GM12878 (cell line): ENCODE results near the gene CLSTN2.

ENCODE experiments used
- CEBPB ChIP-seq, 2 experiments: fragments of 150-350 bp in 1 of 2; IDR thresholded peaks; 2 replicates each; pipeline ENCODE4 v1.6.1; 2012 to 2014; ENCODE audit warnings: low read depth in 2 of 2, low read length in 2 of 2, borderline replicate concordance in 1 of 2, inconsistent platforms in 1 of 2
- CTCF ChIP-seq, 3 experiments: IDR thresholded peaks in 2 of 3; conservative IDR thresholded peaks in 1 of 3; 2 replicates each; pipeline ENCODE4 v1.5.1; 2011; ENCODE audit warnings: low read depth in 3 of 3, low read length in 3 of 3, mild to moderate bottlenecking in 3 of 3, control low read depth in 2 of 3, moderate library complexity in 2 of 3, inconsistent platforms in 1 of 3, mixed read lengths in 1 of 3; ENCODE audit not compliant: control insufficient read depth in 2 of 3, insufficient read depth in 1 of 3; ENCODE audit errors: extremely low read depth in 1 of 3
- EP300 ChIP-seq, 2 experiments: fragments of 150-350 bp in 1 of 2; IDR thresholded peaks; 2 replicates each; pipeline ENCODE4 v1.6.1; 2011 to 2012; ENCODE audit warnings: low read depth in 2 of 2, low read length in 2 of 2, borderline replicate concordance in 1 of 2, improper control_type of control experiment in 1 of 2, inconsistent platforms in 1 of 2; ENCODE audit not compliant: control insufficient read depth in 1 of 2
- GABPA ChIP-seq: IDR thresholded peaks from 2 replicates; pipeline ENCODE4 v1.6.1; 2014; ENCODE audit warnings: antibody characterized with exemption, low read depth, mild to moderate bottlenecking, inconsistent platforms
- POLR2A ChIP-seq: IDR thresholded peaks from 2 replicates; pipeline ENCODE4 v1.6.1; 2011; ENCODE audit warnings: low read depth, mild to moderate bottlenecking, low read length
- USF2 ChIP-seq: IDR thresholded peaks from 2 replicates; pipeline ENCODE4 v1.6.1; 2011; ENCODE audit warnings: low read depth, low read length, improper control_type of control experiment, borderline replicate concordance
- ZBTB40 ChIP-seq: fragments of 450-650 bp; IDR thresholded peaks from 2 replicates; pipeline ENCODE4 v1.6.1; 2016; ENCODE audit warnings: mild to moderate bottlenecking, moderate library complexity, borderline replicate concordance
- ZSCAN29 ChIP-seq: fragments of 450-650 bp; IDR thresholded peaks from 2 replicates; pipeline ENCODE4 v1.6.1; 2017; ENCODE audit warnings: mild to moderate bottlenecking, moderate library complexity
- TF ChIP-seq, protein P1 (sequence below): fragments of 450-650 bp; IDR thresholded peaks from 2 replicates; pipeline ENCODE4 v1.6.1; 2014; ENCODE audit warnings: mild to moderate bottlenecking
- TF ChIP-seq, protein P2 (sequence below): IDR thresholded peaks from 2 replicates; pipeline ENCODE4 v1.6.1; 2011; ENCODE audit warnings: low read depth, mild to moderate bottlenecking, low read length, moderate library complexity, borderline replicate concordance; ENCODE audit errors: extremely low read depth

- TF ChIP-seq CTCF (IDR thresholded peaks at IDR 0.05 in 2 of 3, conservative IDR thresholded peaks at IDR 0.05 in 1 of 3; ENCODE audit: control insufficient read depth in 2 of 3, extremely low read depth in 1 of 3, insufficient read depth in 1 of 3, low read depth in 3 of 3, low read length in 3 of 3) (no peak), POLR2A (no peak), USF2 (no peak), ZBTB40 (no peak), EP300 (IDR thresholded peaks at IDR 0.05; ENCODE audit: borderline replicate concordance in 1 of 2, control insufficient read depth in 1 of 2, low read depth in 2 of 2, low read length in 2 of 2) (no peak), ZSCAN29 (no peak), GABPA (no peak), CEBPB (IDR thresholded peaks at IDR 0.05; ENCODE audit: borderline replicate concordance in 1 of 2, low read depth in 2 of 2, low read length in 2 of 2) (no peak)
- TF ChIP-seq, protein P1, sequence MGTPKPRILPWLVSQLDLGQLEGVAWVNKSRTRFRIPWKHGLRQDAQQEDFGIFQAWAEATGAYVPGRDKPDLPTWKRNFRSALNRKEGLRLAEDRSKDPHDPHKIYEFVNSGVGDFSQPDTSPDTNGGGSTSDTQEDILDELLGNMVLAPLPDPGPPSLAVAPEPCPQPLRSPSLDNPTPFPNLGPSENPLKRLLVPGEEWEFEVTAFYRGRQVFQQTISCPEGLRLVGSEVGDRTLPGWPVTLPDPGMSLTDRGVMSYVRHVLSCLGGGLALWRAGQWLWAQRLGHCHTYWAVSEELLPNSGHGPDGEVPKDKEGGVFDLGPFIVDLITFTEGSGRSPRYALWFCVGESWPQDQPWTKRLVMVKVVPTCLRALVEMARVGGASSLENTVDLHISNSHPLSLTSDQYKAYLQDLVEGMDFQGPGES = no peak
- TF ChIP-seq, protein P2, sequence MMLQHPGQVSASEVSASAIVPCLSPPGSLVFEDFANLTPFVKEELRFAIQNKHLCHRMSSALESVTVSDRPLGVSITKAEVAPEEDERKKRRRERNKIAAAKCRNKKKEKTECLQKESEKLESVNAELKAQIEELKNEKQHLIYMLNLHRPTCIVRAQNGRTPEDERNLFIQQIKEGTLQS = no peak
These were observed 605.3 kb downstream of the CLSTN2 start for GRCh38 chr3:140540262-140540661.
